Spleen (tissue), 11 donors: Measurements from ENCODE around the gene SAC3D1. TPM values are rescaled to one million over a fixed set of nuclear protein-coding genes. Genes with fewer than 3 reads are reported as not detected.

Source experiments
- DNase-seq: peaks from one replicate; pipeline ENCODE4 v3.0.0-alpha.2; 2020
- H3K27ac ChIP-seq, 8 donors: fragments of 200-600 bp; sonication (generic) in 7 of 8; 1 replicate in 4 of 8; 2 replicates in 4 of 8; pipeline versions ENCODE4 v1.5.0 to v1.8.0; 2016 to 2021; ENCODE audit warnings: inconsistent platforms in 4 of 8, mild to moderate bottlenecking in 4 of 8, moderate library complexity in 1 of 8
- H3K27me3 ChIP-seq, 7 donors: fragments of 200-600 bp; sonication (generic) in 6 of 7; replicated peaks in 1 of 7; 1 replicate in 4 of 7; 2 replicates in 3 of 7; pipeline versions ENCODE4 v1.5.0 to v1.8.0; 2016 to 2021; ENCODE audit warnings: inconsistent platforms in 3 of 7, mild to moderate bottlenecking in 1 of 7
- H3K36me3 ChIP-seq, 6 donors: fragments of 200-600 bp; sonication (generic) in 5 of 6; 1 replicate in 4 of 6; 2 replicates in 2 of 6; pipeline versions ENCODE4 v1.5.0 to v1.8.0; 2016 to 2021; ENCODE audit warnings: inconsistent platforms in 2 of 6
- H3K4me1 ChIP-seq, 6 donors: fragments of 200-600 bp; sonication (generic) in 5 of 6; 1 replicate in 3 of 6; 2 replicates in 3 of 6; pipeline versions ENCODE4 v1.5.0 to v1.8.0; 2016 to 2021; ENCODE audit warnings: inconsistent platforms in 3 of 6
- H3K4me3 ChIP-seq, 8 donors: fragments of 200-600 bp; sonication (generic) in 7 of 8; 1 replicate in 4 of 8; 2 replicates in 4 of 8; pipeline versions ENCODE4 v1.5.0 to v1.8.0; 2016 to 2021; ENCODE audit warnings: inconsistent platforms in 4 of 8, mild to moderate bottlenecking in 4 of 8, moderate library complexity in 2 of 8
- H3K9me3 ChIP-seq, 8 donors: fragments of 200-600 bp; sonication (generic) in 7 of 8; 1 replicate in 4 of 8; 2 replicates in 4 of 8; pipeline versions ENCODE4 v1.5.0 to v1.8.0; 2016 to 2021; ENCODE audit warnings: inconsistent platforms in 4 of 8
- POLR2A ChIP-seq, 3 donors: fragments of 450-650 bp; IDR thresholded peaks; one replicate each; pipeline ENCODE4 v1.5.1; 2017; ENCODE audit warnings: antibody characterized with exemption in 3 of 3, mild to moderate bottlenecking in 1 of 3
- POLR2AphosphoS5 ChIP-seq, 3 donors: sonication (generic); formaldehyde crosslinking; IDR thresholded peaks; one replicate each; pipeline ENCODE4 v1.5.1; 2017; ENCODE audit warnings: antibody characterized with exemption in 3 of 3
- WGBS, 5 donors: extraction: QIAGEN DNeasy Blood & Tissue Kit in 3 of 5; methylation state at CpG; one replicate each; pipeline versions ENCODE4 v1.1.5 to v1.1.7; 2013 to 2018; 5-methylcytosine and 5-hydroxymethylcytosine counted together
- intact Hi-C: fragments of 100-400 bp; cut with DNase I; formaldehyde crosslinking; loops from one replicate; pipeline ENCODE4 v1.15.0; 2023; ENCODE audit warnings: low total_unique reads
- polyA plus RNA-seq, 3 donors: library from polyadenylated mRNA; stranded (reverse); fragments of 200-250 nt; gene quantifications; one replicate each; pipeline ENCODE4 v1.2.1, GENCODE V29; 2013
- total RNA-seq, 7 donors: library from RNA; depleted of rRNA in 3 of 7; stranded (reverse); fragments of >200 nt in 3 of 7; fragmentation: NEBNext Ultra II Directional in 4 of 7; extraction: Animal tissue kit (Norgen Biotek cat#: 25700) in 4 of 7; gene quantifications; one replicate each; pipeline versions ENCODE4 v1.1.0 to v1.2.1, GENCODE V29; 2016 to 2021
- TF ChIP-seq, protein P1 (sequence below), 11 experiments: fragments of 200-600 bp in 7 of 11; fragments of 450-650 bp in 4 of 11; sonication (generic) in 4 of 11; IDR thresholded peaks in 8 of 11; conservative IDR thresholded peaks in 3 of 11; 1 replicate in 7 of 11; 2 replicates in 4 of 11; pipeline versions ENCODE4 v1.4.0 to v1.8.0; 2016 to 2021; ENCODE audit warnings: antibody characterized with exemption in 11 of 11, inconsistent platforms in 4 of 11, mild to moderate bottlenecking in 1 of 11
- donor health status: healthy with polysubstance abuse.
- donor health status: DM: no; HTN: no; CAD: no; lungs with moderate emphysema.
- donor health status: DM: no; HTN: no; CAD: no.
- donor health status: Bipolar disorder and iron deficiency.
- donor health status: healthy.
- donor health status: DM: no; HTN: no; CAD: no.
- donor health status: DM: yes; HTN: yes; CAD: no.

SAC3D1 gene
- total and polyA plus RNA-seq, 10 donors, result 5.2 to 11.9 (median 6.8) TPM

- peak within 1 kb of the TSS; percentile 40 to 89 (median 74) for H3K4me3 ChIP-seq
- peak within 1 kb of the TSS; percentile 91 to 98 (median 94) for H3K27ac ChIP-seq
- peak in 2 of 3 donors; percentile 67 to 94 for TF ChIP-seq POLR2A (IDR thresholded peaks at IDR 0.05)
- peak; percentile 97 to 99 (median 97) for TF ChIP-seq POLR2AphosphoS5 (IDR thresholded peaks at IDR 0.05)
- TF ChIP-seq, protein P1, sequence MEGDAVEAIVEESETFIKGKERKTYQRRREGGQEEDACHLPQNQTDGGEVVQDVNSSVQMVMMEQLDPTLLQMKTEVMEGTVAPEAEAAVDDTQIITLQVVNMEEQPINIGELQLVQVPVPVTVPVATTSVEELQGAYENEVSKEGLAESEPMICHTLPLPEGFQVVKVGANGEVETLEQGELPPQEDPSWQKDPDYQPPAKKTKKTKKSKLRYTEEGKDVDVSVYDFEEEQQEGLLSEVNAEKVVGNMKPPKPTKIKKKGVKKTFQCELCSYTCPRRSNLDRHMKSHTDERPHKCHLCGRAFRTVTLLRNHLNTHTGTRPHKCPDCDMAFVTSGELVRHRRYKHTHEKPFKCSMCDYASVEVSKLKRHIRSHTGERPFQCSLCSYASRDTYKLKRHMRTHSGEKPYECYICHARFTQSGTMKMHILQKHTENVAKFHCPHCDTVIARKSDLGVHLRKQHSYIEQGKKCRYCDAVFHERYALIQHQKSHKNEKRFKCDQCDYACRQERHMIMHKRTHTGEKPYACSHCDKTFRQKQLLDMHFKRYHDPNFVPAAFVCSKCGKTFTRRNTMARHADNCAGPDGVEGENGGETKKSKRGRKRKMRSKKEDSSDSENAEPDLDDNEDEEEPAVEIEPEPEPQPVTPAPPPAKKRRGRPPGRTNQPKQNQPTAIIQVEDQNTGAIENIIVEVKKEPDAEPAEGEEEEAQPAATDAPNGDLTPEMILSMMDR (IDR thresholded peaks at IDR 0.05 in 8 of 11, conservative IDR thresholded peaks at IDR 0.05 in 3 of 11), result peak in 5 of 11 experiments; percentile 13 to 45 (median 34)
- H3K9me3 ChIP-seq, result no peaks in the 10 kb centered on the region
- intact Hi-C loops, result no loop called here
- no peaks in the 10 kb centered on the region for H3K27me3 ChIP-seq
- H3K36me3 ChIP-seq, result peaks cover 0 to 57% (median 35%) of the 10 kb centered on the region in 6 donors
- peaks cover 16 to 48% (median 26%) of the 10 kb centered on the region in 6 donors for H3K4me1 ChIP-seq
- WGBS, 5 donors, result 0 to 1% (median 0%) methylated on average over 68 to 79 of the region's 79 CpGs
- DNase-seq, result peak; percentile 98
These were observed 43.0 kb downstream of the SAC3D1 start, which contains the start of the genes CDCA5 and ZFPL1 for GRCh38 chr11:65083834-65084597. CDCA5 (minus strand) TSS chr11:65084040; CDS start chr11:65083978, 62 bp downstream. ZFPL1 (plus strand) TSS chr11:65084222; CDS start chr11:65084699, 477 bp downstream.

DNA sequence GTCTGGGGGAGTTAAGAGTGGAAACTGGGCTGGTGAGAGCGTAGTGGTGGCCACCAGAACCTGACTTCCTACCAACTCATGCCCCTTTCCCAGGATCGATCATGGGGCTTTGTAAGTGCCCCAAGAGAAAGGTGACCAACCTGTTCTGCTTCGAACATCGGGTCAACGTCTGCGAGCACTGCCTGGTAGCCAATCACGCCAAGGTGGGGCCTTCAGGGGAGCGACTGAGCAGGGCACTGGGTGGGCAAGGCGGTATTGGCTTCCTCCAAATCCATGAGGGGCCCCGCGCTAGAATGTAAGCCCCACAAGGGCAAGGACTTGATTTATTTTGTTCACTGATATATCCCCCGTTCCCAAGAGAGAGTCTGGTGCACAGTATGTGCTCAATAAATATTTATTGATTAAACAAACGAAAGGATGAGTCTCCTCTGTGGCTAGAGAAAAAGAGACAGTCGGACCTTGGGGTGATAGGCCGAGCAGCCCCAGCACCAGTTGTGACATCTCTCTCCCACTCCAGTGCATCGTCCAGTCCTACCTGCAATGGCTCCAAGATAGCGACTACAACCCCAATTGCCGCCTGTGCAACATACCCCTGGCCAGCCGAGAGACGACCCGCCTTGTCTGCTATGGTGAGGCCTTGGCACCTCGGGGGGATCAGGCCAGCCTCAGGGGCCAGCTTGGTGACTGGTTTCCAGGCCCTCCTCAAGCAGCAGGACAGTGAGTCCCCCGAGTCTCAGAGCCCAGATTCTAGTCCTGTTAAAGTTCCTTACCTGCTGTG lies 43.8 kb downstream of the SAC3D1 start:
- Histone ChIP-seq H3K27me3 (no peaks in the 10 kb centered on the region), H3K4me1 (peaks cover 16 to 48% (median 26%) of the 10 kb centered on the region in 6 donors), H3K36me3 (peaks cover 0 to 57% (median 39%) of the 10 kb centered on the region in 6 donors), H3K27ac (peak overlapping the region; percentile 91 to 98 (median 94)), H3K4me3 (peak overlapping the region; percentile 40 to 89 (median 74)), H3K9me3 (no peaks in the 10 kb centered on the region)
- 44 to 52% (median 50%) methylated on average over 20 to 23 of the region's 23 CpGs for WGBS, 5 donors
- TF ChIP-seq, protein P1 (IDR thresholded peaks at IDR 0.05 in 8 of 11, conservative IDR thresholded peaks at IDR 0.05 in 3 of 11), result no peak
- TF ChIP-seq POLR2AphosphoS5 (IDR thresholded peaks at IDR 0.05) (no peak), POLR2A (IDR thresholded peaks at IDR 0.05) (no peak)
- DNase-seq, result no peak
- intact Hi-C loops, result no loop called here

- H3K36me3 ChIP-seq, result peaks cover 0 to 55% (median 39%) of the 10 kb centered on the region in 6 donors
- intact Hi-C loops, result no loop called here
These were observed 44.4 kb downstream of the SAC3D1 start for GRCh38 chr11:65085446-65085845.

More at GRCh38 chr11:65085446-65085845, 44.4 kb downstream of the SAC3D1 start:
- Histone ChIP-seq H3K27me3 (no peaks in the 10 kb centered on the region), H3K4me3 (peak overlapping the region in 1 of 8 donors; percentile 66), H3K27ac (peak overlapping the region in 1 of 8 donors; percentile 91), H3K9me3 (no peaks in the 10 kb centered on the region), H3K4me1 (peaks cover 16 to 48% (median 26%) of the 10 kb centered on the region in 6 donors)
- no peak for TF ChIP-seq POLR2AphosphoS5 (IDR thresholded peaks at IDR 0.05)
- no peak for TF ChIP-seq POLR2A (IDR thresholded peaks at IDR 0.05)
- TF ChIP-seq, protein P1 (IDR thresholded peaks at IDR 0.05 in 8 of 11, conservative IDR thresholded peaks at IDR 0.05 in 3 of 11), result no peak
- 85 to 95% (median 92%) methylated on average over 4 of the region's 4 CpGs for WGBS, 5 donors
- no peak for DNase-seq
